SU-DHL-6 (cell line): ENCODE results near the gene KCNH3.

Experiments
- H2AFZ ChIP-seq: fragments of 200-600 bp; sonication (generic); 2 replicates; pipeline ENCODE4 v1.6.1; 2014; ENCODE audit warnings: low read depth, mild to moderate bottlenecking, moderate library complexity, mixed read lengths, antibody characterized with exemption, low read length; ENCODE audit not compliant: severe bottlenecking
- H3F3A ChIP-seq: fragments of 200-600 bp; shearing (Covaris generic); 2 replicates; pipeline ENCODE4 v1.6.0; 2016; ENCODE audit warnings: antibody characterized with exemption, mild to moderate bottlenecking; ENCODE audit not compliant: insufficient read depth
- H3K27ac ChIP-seq: fragments of 200-600 bp; sonication (generic); 2 replicates; pipeline ENCODE4 v1.5.1; 2016; ENCODE audit warnings: low read depth, mild to moderate bottlenecking, low read length, moderate library complexity, mixed read lengths
- H3K27me3 ChIP-seq: fragments of 200-600 bp; sonication (generic), shearing (Covaris generic); 2 replicates; pipeline ENCODE4 v1.6.0; 2014; ENCODE audit warnings: mild to moderate bottlenecking, low read length
- H3K36me3 ChIP-seq: fragments of 200-600 bp; sonication (generic); 2 replicates; pipeline ENCODE4 v1.6.1; 2014; ENCODE audit warnings: mild to moderate bottlenecking, low read length, mixed read lengths
- H3K4me2 ChIP-seq: fragments of 300-600, 200-600 bp; shearing (Covaris generic), sonication (generic); 2 replicates; pipeline ENCODE4 v1.6.0; 2014; ENCODE audit warnings: low read length, low read depth, mild to moderate bottlenecking; ENCODE audit not compliant: poor library complexity, severe bottlenecking
- H3K4me3 ChIP-seq: fragments of 200-600 bp; sonication (generic); 2 replicates; pipeline ENCODE4 v1.5.1; 2014; ENCODE audit warnings: antibody characterized with exemption, low read length, mild to moderate bottlenecking, mixed read lengths; ENCODE audit not compliant: insufficient read depth, poor library complexity, severe bottlenecking
- H3K79me2 ChIP-seq: fragments of 200-600 bp; sonication (generic); 2 replicates; pipeline ENCODE4 v1.6.1; 2014; ENCODE audit warnings: mild to moderate bottlenecking, low read length, moderate library complexity; ENCODE audit not compliant: insufficient read depth
- H3K9ac ChIP-seq: fragments of 200-600 bp; sonication (generic); 2 replicates; pipeline ENCODE4 v1.7.0; 2014; ENCODE audit warnings: mild to moderate bottlenecking, low read length
- H3K9me2 ChIP-seq: fragments of 200-600 bp; sonication (generic); replicated peaks from 2 replicates; pipeline ENCODE4 v1.6.1; 2014; ENCODE audit warnings: low read length; ENCODE audit not compliant: insufficient read depth
- H3K9me3 ChIP-seq: fragments of 200-600 bp; sonication (generic); 2 replicates; pipeline ENCODE4 v1.6.1; 2014; ENCODE audit warnings: low read length, mixed read lengths; ENCODE audit not compliant: insufficient read depth
- H4K20me1 ChIP-seq: fragments of 200-600 bp; sonication (generic); 2 replicates; pipeline ENCODE4 v1.6.1; 2014; ENCODE audit warnings: low read depth, mild to moderate bottlenecking, antibody characterized with exemption, low read length, moderate library complexity, mixed read lengths
- EZH2phosphoT487 ChIP-seq: fragments of 200-600 bp; sonication (generic), shearing (Covaris generic); conservative IDR thresholded peaks from 2 replicates; pipeline ENCODE4 v1.6.1; 2018; ENCODE audit warnings: mild to moderate bottlenecking, antibody characterized with exemption, low read length, moderate library complexity, mixed read lengths
- TF ChIP-seq, protein P1 (sequence below): fragments of 200-600 bp; sonication (generic); IDR thresholded peaks from one replicate; pipeline ENCODE4 v1.5.1; 2017; ENCODE audit warnings: antibody characterized with exemption, mild to moderate bottlenecking, low read length, moderate library complexity; ENCODE audit not compliant: insufficient read depth, poor library complexity, severe bottlenecking

The KCNH3 gene

DNA sequence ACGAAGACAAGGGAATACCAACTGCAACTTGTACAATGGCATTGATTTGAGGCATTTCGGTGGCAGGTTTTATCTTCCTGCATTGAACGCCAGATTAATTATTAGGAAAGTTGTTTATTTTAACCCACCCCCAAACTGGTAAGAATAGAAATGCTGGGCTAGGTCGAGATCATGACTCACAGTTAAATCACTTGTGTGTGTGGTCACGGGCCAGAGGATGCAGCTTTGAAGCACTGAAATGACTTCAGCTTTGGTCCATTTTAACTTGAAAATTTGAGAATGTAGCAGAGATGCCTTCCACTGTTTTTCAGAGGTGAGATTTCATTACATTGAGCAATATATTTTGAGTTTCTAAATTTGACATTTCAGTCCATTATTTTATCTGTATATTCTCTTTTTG, 23.6 kb upstream of the KCNH3 start:
- no peak for TF ChIP-seq EZH2phosphoT487
- no peak overlapping the region for H2AFZ ChIP-seq
- H3K27me3 ChIP-seq, result no peaks in the 10 kb centered on the region
- no peak overlapping the region for H3K4me3 ChIP-seq
- no peak overlapping the region for H3K9ac ChIP-seq
- H3F3A ChIP-seq, result peaks cover 22% of the 10 kb centered on the region
- no peaks in the 10 kb centered on the region for H3K36me3 ChIP-seq
- H3K4me2 ChIP-seq, result no peak overlapping the region
- no peaks in the 10 kb centered on the region for H4K20me1 ChIP-seq
- H3K27ac ChIP-seq, result no peak overlapping the region
- H3K9me2 ChIP-seq, result no peaks in the 10 kb centered on the region
- no peaks in the 10 kb centered on the region for H3K9me3 ChIP-seq
- H3K79me2 ChIP-seq, result no peaks in the 10 kb centered on the region

DNA sequence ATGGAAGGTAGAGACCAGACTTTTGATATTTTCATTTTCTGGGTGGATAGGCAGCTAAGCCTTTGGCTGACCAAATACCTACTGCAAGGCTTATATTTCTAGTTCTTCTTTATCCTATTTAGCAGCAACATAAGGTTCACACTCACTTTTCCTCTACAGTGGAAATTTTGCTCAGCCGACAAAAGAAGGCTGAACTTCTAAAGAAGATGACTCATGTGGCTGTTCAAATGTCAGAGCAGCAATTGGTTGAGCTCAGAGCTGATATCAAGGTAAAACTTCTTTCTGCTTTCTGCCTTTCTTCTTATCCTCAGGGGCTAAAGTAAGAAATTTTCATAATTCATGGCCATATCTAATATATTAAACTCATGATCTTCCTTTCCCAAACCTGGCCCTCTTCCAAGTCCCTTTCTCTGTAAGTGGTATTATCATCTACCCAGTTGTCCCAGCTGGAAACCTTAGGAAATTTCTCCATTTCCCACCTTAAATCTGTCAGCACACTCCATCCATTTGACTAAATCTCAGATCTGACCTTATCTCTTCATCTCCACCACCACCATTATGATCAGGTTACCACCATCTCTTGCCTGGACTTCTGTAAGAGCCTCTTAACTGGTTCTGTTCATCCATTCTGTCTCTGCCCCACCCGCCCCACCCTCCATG, 19.8 kb upstream of the KCNH3 start:
- Histone ChIP-seq H3K9me2 (no peaks in the 10 kb centered on the region), H3K79me2 (no peaks in the 10 kb centered on the region), H3K27me3 (no peaks in the 10 kb centered on the region), H3K27ac (no peak overlapping the region), H2AFZ (no peak overlapping the region), H3K4me3 (no peak overlapping the region), H3K4me2 (no peak overlapping the region), H3K9ac (no peak overlapping the region), H3K9me3 (no peaks in the 10 kb centered on the region), H3K36me3 (peaks cover 4% of the 10 kb centered on the region; the same call in 1 of the 2 replicates), H3F3A (peaks cover 5% of the 10 kb centered on the region; the same call in 1 of the 2 replicates), H4K20me1 (no peaks in the 10 kb centered on the region)
- TF ChIP-seq, protein P1, sequence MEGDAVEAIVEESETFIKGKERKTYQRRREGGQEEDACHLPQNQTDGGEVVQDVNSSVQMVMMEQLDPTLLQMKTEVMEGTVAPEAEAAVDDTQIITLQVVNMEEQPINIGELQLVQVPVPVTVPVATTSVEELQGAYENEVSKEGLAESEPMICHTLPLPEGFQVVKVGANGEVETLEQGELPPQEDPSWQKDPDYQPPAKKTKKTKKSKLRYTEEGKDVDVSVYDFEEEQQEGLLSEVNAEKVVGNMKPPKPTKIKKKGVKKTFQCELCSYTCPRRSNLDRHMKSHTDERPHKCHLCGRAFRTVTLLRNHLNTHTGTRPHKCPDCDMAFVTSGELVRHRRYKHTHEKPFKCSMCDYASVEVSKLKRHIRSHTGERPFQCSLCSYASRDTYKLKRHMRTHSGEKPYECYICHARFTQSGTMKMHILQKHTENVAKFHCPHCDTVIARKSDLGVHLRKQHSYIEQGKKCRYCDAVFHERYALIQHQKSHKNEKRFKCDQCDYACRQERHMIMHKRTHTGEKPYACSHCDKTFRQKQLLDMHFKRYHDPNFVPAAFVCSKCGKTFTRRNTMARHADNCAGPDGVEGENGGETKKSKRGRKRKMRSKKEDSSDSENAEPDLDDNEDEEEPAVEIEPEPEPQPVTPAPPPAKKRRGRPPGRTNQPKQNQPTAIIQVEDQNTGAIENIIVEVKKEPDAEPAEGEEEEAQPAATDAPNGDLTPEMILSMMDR, result no peak
- no peak for TF ChIP-seq EZH2phosphoT487

DNA sequence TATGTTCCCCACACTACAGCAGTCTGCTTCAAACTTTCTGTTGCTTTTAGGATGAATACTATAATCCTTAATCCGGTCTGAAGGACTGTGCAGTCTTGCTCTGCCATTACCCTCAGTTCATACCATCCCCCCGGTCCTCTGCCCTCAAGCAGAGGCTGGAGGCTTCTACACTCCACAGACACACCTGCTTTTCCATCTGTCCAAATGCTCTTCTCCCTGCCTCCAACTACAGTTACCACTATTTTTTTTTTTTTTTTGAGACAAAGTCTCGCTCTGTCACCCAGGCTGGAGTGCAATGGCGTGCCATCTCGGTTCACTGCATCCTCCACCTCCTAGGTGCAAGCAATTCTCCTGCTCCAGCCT, 19.3 kb upstream of the KCNH3 start:
- Histone ChIP-seq H3K4me3 (no peak overlapping the region), H3K79me2 (no peaks in the 10 kb centered on the region), H3K9me2 (no peaks in the 10 kb centered on the region), H4K20me1 (no peaks in the 10 kb centered on the region), H3K4me2 (no peak overlapping the region), H3F3A (peaks cover 5% of the 10 kb centered on the region; the same call in 1 of the 2 replicates), H3K9me3 (no peaks in the 10 kb centered on the region), H3K27me3 (no peaks in the 10 kb centered on the region), H3K36me3 (peaks cover 4% of the 10 kb centered on the region; the same call in 1 of the 2 replicates), H3K9ac (no peak overlapping the region), H3K27ac (no peak overlapping the region), H2AFZ (no peak overlapping the region)
- TF ChIP-seq, protein P1, result no peak
- no peak for TF ChIP-seq EZH2phosphoT487

DNA sequence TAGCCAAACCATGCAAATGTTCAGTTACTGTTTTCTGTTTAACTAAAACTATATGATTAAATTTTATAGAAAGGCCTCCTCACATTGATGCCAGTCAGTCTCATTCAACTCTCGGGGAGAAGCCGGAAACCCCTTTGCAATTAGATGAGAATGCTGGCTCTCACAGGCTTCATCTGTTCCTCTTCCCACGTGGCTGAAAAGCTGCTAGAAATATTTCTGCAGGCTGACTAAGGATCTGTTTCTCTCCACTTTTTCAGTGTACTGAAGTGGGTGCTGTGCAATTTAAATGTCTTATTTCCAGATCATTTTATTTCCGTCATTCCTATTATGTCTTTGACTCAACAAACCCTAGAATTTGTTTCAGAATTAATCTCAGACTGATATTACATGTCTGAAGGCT, 17.4 kb upstream of the KCNH3 start:
- no peaks in the 10 kb centered on the region for H3K9me3 ChIP-seq
- no peak overlapping the region for H3K27ac ChIP-seq
- H3K27me3 ChIP-seq, result no peaks in the 10 kb centered on the region
- no peak overlapping the region for H3K4me3 ChIP-seq
- H3F3A ChIP-seq, result no peaks in the 10 kb centered on the region
- H3K36me3 ChIP-seq, result peaks cover 4% of the 10 kb centered on the region; the same call in 1 of the 2 replicates
- H3K9me2 ChIP-seq, result no peaks in the 10 kb centered on the region
- H3K4me2 ChIP-seq, result no peak overlapping the region
- no peak overlapping the region for H2AFZ ChIP-seq
- H4K20me1 ChIP-seq, result no peaks in the 10 kb centered on the region
- H3K79me2 ChIP-seq, result no peaks in the 10 kb centered on the region
- TF ChIP-seq, protein P1, result no peak
- no peak for TF ChIP-seq EZH2phosphoT487
- H3K9ac ChIP-seq, result no peak overlapping the region
